Lower leg skin (tissue), 4 donors: ENCODE data around the gene DIP2C. TPM values are rescaled to one million over a fixed set of nuclear protein-coding genes. Genes with fewer than 3 reads are reported as not detected.

ENCODE experiments used
- DNase-seq, 2 donors: peaks; one replicate each; pipeline ENCODE4 v3.0.0-alpha.2; 2019; ENCODE audit warnings: low spot score in 2 of 2
- H3K4me3 ChIP-seq: fragments of 200-600 bp; sonication (generic); 2 replicates; pipeline ENCODE4 v1.5.1; 2017; ENCODE audit warnings: mild to moderate bottlenecking, low read depth; ENCODE audit not compliant: poor library complexity, severe bottlenecking
- CTCF ChIP-seq, 3 donors: fragments of 450-650 bp; IDR thresholded peaks; one replicate each; pipeline ENCODE4 v1.5.1; 2016; ENCODE audit warnings: antibody characterized with exemption in 3 of 3, mild to moderate bottlenecking in 3 of 3, moderate library complexity in 2 of 3
- POLR2A ChIP-seq, 2 donors: fragments of 450-650 bp; IDR thresholded peaks; one replicate each; pipeline ENCODE4 v1.6.1; 2016 to 2017; ENCODE audit warnings: antibody characterized with exemption in 2 of 2, mild to moderate bottlenecking in 1 of 2, moderate library complexity in 1 of 2
- WGBS, 2 donors: methylation state at CpG; one replicate each; pipeline ENCODE4 v1.1.5; 2018; 5-methylcytosine and 5-hydroxymethylcytosine counted together
- intact Hi-C: fragments of 100-400 bp; cut with DNase I; formaldehyde crosslinking; loops from one replicate; pipeline ENCODE4 v1.15.0; 2023; ENCODE audit warnings: low total_unique reads
- total RNA-seq, 4 donors: library from RNA; depleted of rRNA; stranded (reverse); fragments of >200 nt; gene quantifications; one replicate each; pipeline ENCODE4 v1.1.0, GENCODE V29; 2016

Gene DIP2C
- total RNA-seq, 4 donors from 2014 or later, result 6.2 to 14.7 (median 10.6) TPM

GRCh38 chr10:420154-421121 is 269.0 kb downstream of the DIP2C start:
- no peak overlapping the region for H3K4me3 ChIP-seq
- TF ChIP-seq CTCF (IDR thresholded peaks at IDR 0.05), result no peak
- TF ChIP-seq POLR2A (IDR thresholded peaks at IDR 0.05), result no peak
- intact Hi-C loops, result no loop called here
- 95% methylated on average over 46 of the region's 46 CpGs for WGBS, 2 donors
- no peak for DNase-seq

DNA sequence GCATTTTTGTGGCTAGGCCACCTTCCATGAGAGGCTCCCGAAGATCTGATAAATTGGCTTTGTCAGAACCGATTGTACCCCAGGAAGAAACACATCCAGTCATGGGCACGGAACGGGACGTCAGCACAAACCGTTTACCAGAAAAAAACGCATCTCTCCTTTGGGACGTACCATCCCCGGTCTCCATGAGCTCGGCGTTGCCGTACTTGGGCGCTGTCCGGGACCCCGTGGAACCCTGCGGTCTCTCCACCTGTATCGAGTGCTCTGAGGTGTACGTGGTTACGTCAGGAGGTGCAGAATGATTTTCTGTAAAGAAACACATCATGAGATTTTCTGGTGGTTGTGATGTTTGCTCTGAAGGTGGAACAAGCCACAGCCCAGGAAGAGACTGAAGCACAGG is 270.6 kb downstream of the DIP2C start:
- TF ChIP-seq CTCF (IDR thresholded peaks at IDR 0.05) (no peak), POLR2A (IDR thresholded peaks at IDR 0.05) (no peak)
- intact Hi-C loops, result no loop called here
- no peak for DNase-seq
- WGBS, 2 donors, result 93 to 97% methylated on average over 19 of the region's 19 CpGs
- H3K4me3 ChIP-seq, result no peak overlapping the region

GRCh38 chr10:418226-418625 is 271.2 kb downstream of the DIP2C start:
- intact Hi-C loops, result no loop called here
- TF ChIP-seq CTCF (IDR thresholded peaks at IDR 0.05), result no peak
- TF ChIP-seq POLR2A (IDR thresholded peaks at IDR 0.05), result no peak
- 88 to 94% methylated on average over 12 to 13 of the region's 15 CpGs for WGBS, 2 donors
- DNase-seq, result no peak
- H3K4me3 ChIP-seq, result no peak overlapping the region

- intact Hi-C loops, result no loop called here
- TF ChIP-seq CTCF (IDR thresholded peaks at IDR 0.05), result no peak
- no peak for TF ChIP-seq POLR2A (IDR thresholded peaks at IDR 0.05)
- WGBS, 2 donors, result 85 to 86% methylated on average over 13 of the region's 13 CpGs
- no peak overlapping the region for H3K4me3 ChIP-seq
- DNase-seq, result no peak
Observed at GRCh38 chr10:416091-416515, 273.4 kb downstream of the DIP2C start.

- intact Hi-C loops, result no loop called here
- TF ChIP-seq POLR2A (IDR thresholded peaks at IDR 0.05), result no peak
- no peak for TF ChIP-seq CTCF (IDR thresholded peaks at IDR 0.05)
- no peak overlapping the region for H3K4me3 ChIP-seq
- no peak for DNase-seq
- 89 to 92% methylated on average over 26 of the region's 26 CpGs for WGBS, 2 donors
Observed at GRCh38 chr10:413662-414071, 275.8 kb downstream of the DIP2C start.
